ENCODE data around the gene SEC11A.

Gene SEC11A

GRCh38 chr15:84697236-84697990 lies 18.5 kb downstream of the SEC11A start:
- H3K9ac ChIP-seq (ENCODE audit: low read depth, low read length): no peak overlapping the region
- H2AFZ ChIP-seq (ENCODE audit: low read depth, low read length): no peak overlapping the region
- peaks cover 96% of the 10 kb centered on the region for H3K79me2 ChIP-seq (ENCODE audit: insufficient read depth, low read length)
- TF ChIP-seq, protein P1, sequence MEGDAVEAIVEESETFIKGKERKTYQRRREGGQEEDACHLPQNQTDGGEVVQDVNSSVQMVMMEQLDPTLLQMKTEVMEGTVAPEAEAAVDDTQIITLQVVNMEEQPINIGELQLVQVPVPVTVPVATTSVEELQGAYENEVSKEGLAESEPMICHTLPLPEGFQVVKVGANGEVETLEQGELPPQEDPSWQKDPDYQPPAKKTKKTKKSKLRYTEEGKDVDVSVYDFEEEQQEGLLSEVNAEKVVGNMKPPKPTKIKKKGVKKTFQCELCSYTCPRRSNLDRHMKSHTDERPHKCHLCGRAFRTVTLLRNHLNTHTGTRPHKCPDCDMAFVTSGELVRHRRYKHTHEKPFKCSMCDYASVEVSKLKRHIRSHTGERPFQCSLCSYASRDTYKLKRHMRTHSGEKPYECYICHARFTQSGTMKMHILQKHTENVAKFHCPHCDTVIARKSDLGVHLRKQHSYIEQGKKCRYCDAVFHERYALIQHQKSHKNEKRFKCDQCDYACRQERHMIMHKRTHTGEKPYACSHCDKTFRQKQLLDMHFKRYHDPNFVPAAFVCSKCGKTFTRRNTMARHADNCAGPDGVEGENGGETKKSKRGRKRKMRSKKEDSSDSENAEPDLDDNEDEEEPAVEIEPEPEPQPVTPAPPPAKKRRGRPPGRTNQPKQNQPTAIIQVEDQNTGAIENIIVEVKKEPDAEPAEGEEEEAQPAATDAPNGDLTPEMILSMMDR (IDR thresholded peaks at IDR 0.05; ENCODE audit: borderline replicate concordance, extremely low read depth, low read length, poor library complexity, severe bottlenecking): no peak
- no peak for TF ChIP-seq EZH2 (IDR thresholded peaks at IDR 0.05; ENCODE audit: borderline replicate concordance, low read depth, low read length, severe bottlenecking)
- H3K9me3 ChIP-seq (ENCODE audit: insufficient read depth, low read length, severe bottlenecking): no peaks in the 10 kb centered on the region
- no peaks in the 10 kb centered on the region for H3K27me3 ChIP-seq (ENCODE audit: insufficient read depth, low read length, poor library complexity)
- H3K4me2 ChIP-seq (ENCODE audit: insufficient read depth, low read length): no peak overlapping the region
- H4K20me1 ChIP-seq (ENCODE audit: insufficient read depth, low read length): peaks cover 12% of the 10 kb centered on the region; the same call in 1 of the 2 replicates
- no peaks in the 10 kb centered on the region for H3K36me3 ChIP-seq (ENCODE audit: insufficient read depth, low read length)
- H3K27ac ChIP-seq (ENCODE audit: low read length): no peak overlapping the region
- no peak for ATAC-seq (ENCODE audit: insufficient read depth, low read depth)
- no peak for DNase-seq
- no peaks in the 10 kb centered on the region for H3K4me1 ChIP-seq (ENCODE audit: insufficient read depth, low read length)
- no peak overlapping the region for H3K4me3 ChIP-seq (ENCODE audit: low read depth in 1 of 2, low read length in 2 of 2)

- Histone ChIP-seq H3K27me3 (ENCODE audit: insufficient read depth, low read length, poor library complexity) (no peaks in the 10 kb centered on the region), H3K4me3 (ENCODE audit: low read depth in 1 of 2, low read length in 2 of 2) (no peak overlapping the region), H4K20me1 (ENCODE audit: insufficient read depth, low read length) (peaks cover 12% of the 10 kb centered on the region; the same call in 1 of the 2 replicates), H3K79me2 (ENCODE audit: insufficient read depth, low read length) (peaks cover 96% of the 10 kb centered on the region), H3K4me2 (ENCODE audit: insufficient read depth, low read length) (no peak overlapping the region), H3K4me1 (ENCODE audit: insufficient read depth, low read length) (no peaks in the 10 kb centered on the region), H3K36me3 (ENCODE audit: insufficient read depth, low read length) (no peaks in the 10 kb centered on the region), H3K9ac (ENCODE audit: low read depth, low read length) (no peak overlapping the region), H2AFZ (ENCODE audit: low read depth, low read length) (no peak overlapping the region), H3K9me3 (ENCODE audit: insufficient read depth, low read length, severe bottlenecking) (no peaks in the 10 kb centered on the region), H3K27ac (ENCODE audit: low read length) (no peak overlapping the region)
- no peak for ATAC-seq (ENCODE audit: insufficient read depth, low read depth)
- TF ChIP-seq, protein P1 (IDR thresholded peaks at IDR 0.05; ENCODE audit: borderline replicate concordance, extremely low read depth, low read length, poor library complexity, severe bottlenecking): no peak
- no peak for TF ChIP-seq EZH2 (IDR thresholded peaks at IDR 0.05; ENCODE audit: borderline replicate concordance, low read depth, low read length, severe bottlenecking)
- DNase-seq: no peak
Measured at GRCh38 chr15:84696757-84697156, 19.2 kb downstream of the SEC11A start.

GRCh38 chr15:84690342-84690741 lies 25.6 kb downstream of the SEC11A start:
- H3K27ac ChIP-seq (ENCODE audit: low read length): no peak overlapping the region
- peaks cover 48% of the 10 kb centered on the region for H3K79me2 ChIP-seq (ENCODE audit: insufficient read depth, low read length)
- no peaks in the 10 kb centered on the region for H3K9me3 ChIP-seq (ENCODE audit: insufficient read depth, low read length, severe bottlenecking)
- H4K20me1 ChIP-seq (ENCODE audit: insufficient read depth, low read length): 0 out of 2 replicates have a peak, but pooled peaks cover 5% of the 10 kb centered on the region
- H3K4me3 ChIP-seq (ENCODE audit: low read depth in 1 of 2, low read length in 2 of 2): no peak overlapping the region
- no peak overlapping the region for H2AFZ ChIP-seq (ENCODE audit: low read depth, low read length)
- no peak overlapping the region for H3K4me2 ChIP-seq (ENCODE audit: insufficient read depth, low read length)
- no peak for TF ChIP-seq EZH2 (IDR thresholded peaks at IDR 0.05; ENCODE audit: borderline replicate concordance, low read depth, low read length, severe bottlenecking)
- TF ChIP-seq, protein P1 (IDR thresholded peaks at IDR 0.05; ENCODE audit: borderline replicate concordance, extremely low read depth, low read length, poor library complexity, severe bottlenecking): no peak
- no peaks in the 10 kb centered on the region for H3K27me3 ChIP-seq (ENCODE audit: insufficient read depth, low read length, poor library complexity)
- no peaks in the 10 kb centered on the region for H3K4me1 ChIP-seq (ENCODE audit: insufficient read depth, low read length)
- no peak overlapping the region for H3K9ac ChIP-seq (ENCODE audit: low read depth, low read length)
- peaks cover 21% of the 10 kb centered on the region for H3K36me3 ChIP-seq (ENCODE audit: insufficient read depth, low read length)
- no peak for DNase-seq
- no peak for ATAC-seq (ENCODE audit: insufficient read depth, low read depth)
